ENCODE data around the gene LRRC32. TPM values are rescaled to one million over a fixed set of nuclear protein-coding genes. Genes with fewer than 3 reads are reported as not detected.

The LRRC32 gene
- total RNA-seq, 4 donors from 2014 or later: 19.1 to 87.5 (median 45.3) TPM

- no peak for DNase-seq (ENCODE audit: extremely low spot score)
- no peaks in the 10 kb centered on the region for H3K27me3 ChIP-seq
- peaks cover 0 to 11% (median 11%) of the 10 kb centered on the region in 4 donors for H3K9me3 ChIP-seq
- peak overlapping the region in 1 of 4 donors; percentile 1 for H3K4me3 ChIP-seq
- peaks cover 20 to 31% (median 24%) of the 10 kb centered on the region in 4 donors for H3K4me1 ChIP-seq
- H3K27ac ChIP-seq (replicated peaks in 1 of 4): peak overlapping the region; percentile 69 to 79 (median 76)
- no peaks in the 10 kb centered on the region for H3K36me3 ChIP-seq
- WGBS: 36% methylated on average over 11 of the region's 11 CpGs
- intact Hi-C loops (cut with DNase I): no loop called here
- TF ChIP-seq EP300 (IDR thresholded peaks at IDR 0.05) (no peak), POLR2AphosphoS5 (IDR thresholded peaks at IDR 0.05) (peak; percentile 63 to 65)
- TF ChIP-seq, protein P1, sequence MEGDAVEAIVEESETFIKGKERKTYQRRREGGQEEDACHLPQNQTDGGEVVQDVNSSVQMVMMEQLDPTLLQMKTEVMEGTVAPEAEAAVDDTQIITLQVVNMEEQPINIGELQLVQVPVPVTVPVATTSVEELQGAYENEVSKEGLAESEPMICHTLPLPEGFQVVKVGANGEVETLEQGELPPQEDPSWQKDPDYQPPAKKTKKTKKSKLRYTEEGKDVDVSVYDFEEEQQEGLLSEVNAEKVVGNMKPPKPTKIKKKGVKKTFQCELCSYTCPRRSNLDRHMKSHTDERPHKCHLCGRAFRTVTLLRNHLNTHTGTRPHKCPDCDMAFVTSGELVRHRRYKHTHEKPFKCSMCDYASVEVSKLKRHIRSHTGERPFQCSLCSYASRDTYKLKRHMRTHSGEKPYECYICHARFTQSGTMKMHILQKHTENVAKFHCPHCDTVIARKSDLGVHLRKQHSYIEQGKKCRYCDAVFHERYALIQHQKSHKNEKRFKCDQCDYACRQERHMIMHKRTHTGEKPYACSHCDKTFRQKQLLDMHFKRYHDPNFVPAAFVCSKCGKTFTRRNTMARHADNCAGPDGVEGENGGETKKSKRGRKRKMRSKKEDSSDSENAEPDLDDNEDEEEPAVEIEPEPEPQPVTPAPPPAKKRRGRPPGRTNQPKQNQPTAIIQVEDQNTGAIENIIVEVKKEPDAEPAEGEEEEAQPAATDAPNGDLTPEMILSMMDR (IDR thresholded peaks at IDR 0.05): peak in 1 of 3 experiments; percentile 22
These were observed 40.5 kb downstream of the LRRC32 start for GRCh38 chr11:76629853-76630599.

DNA sequence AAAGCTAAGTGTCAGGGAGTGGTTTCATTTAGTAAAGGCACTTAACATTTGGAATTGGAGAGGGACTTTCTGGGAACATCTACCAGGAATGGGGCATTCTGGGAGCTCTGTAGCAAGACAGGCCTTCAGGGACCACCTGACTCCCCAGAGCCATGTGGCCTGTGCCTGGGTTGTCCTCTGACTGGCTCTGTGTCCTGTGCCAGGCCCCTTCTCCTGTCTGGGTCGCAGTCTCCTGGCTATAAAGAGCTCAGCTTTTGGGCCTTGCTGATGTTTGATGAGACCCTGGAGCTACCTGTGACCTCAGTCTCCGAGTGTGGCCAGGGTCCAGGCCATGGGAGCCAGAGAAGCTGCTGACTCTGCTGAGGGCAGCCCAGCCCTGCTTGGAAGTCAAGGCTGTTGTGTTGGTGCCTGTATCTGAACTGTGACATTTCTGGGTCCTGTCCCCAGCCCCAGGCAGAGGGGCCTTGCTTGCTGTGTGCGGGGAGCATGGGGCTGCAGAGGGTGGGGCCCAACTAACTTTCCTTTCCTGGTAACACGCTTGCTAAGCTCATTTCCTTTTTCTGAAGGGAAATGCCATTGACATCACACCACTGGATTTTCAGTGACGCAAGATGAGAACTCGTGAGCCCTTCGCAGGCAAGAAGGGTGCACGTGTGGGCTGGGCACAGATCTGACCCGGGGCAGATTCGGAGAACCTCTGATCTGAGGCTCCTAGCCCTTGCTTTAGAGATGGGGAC lies 41.3 kb downstream of the LRRC32 start:
- H3K27ac ChIP-seq (replicated peaks in 1 of 4): peak overlapping the region; percentile 69 to 79 (median 76)
- H3K4me3 ChIP-seq: no peak overlapping the region
- H3K27me3 ChIP-seq: no peaks in the 10 kb centered on the region
- peaks cover 0 to 11% (median 11%) of the 10 kb centered on the region in 4 donors for H3K9me3 ChIP-seq
- intact Hi-C loops (cut with DNase I): no loop called here
- peaks cover 20 to 28% (median 24%) of the 10 kb centered on the region in 4 donors for H3K4me1 ChIP-seq
- DNase-seq (ENCODE audit: extremely low spot score): no peak
- TF ChIP-seq, protein P1 (IDR thresholded peaks at IDR 0.05): no peak
- peak; percentile 21 for TF ChIP-seq EP300 (IDR thresholded peaks at IDR 0.05)
- TF ChIP-seq POLR2AphosphoS5 (IDR thresholded peaks at IDR 0.05): peak; percentile 72 to 76
- TF ChIP-seq POLR2A (IDR thresholded peaks at IDR 0.05; ENCODE audit: low read depth): no peak
- WGBS: 70% methylated on average over 8 of the region's 10 CpGs
- no peaks in the 10 kb centered on the region for H3K36me3 ChIP-seq

- 95% methylated on average over 6 of the region's 8 CpGs for WGBS
- Histone ChIP-seq H3K9me3 (peaks cover 0 to 11% (median 11%) of the 10 kb centered on the region in 4 donors), H3K4me3 (no peak overlapping the region), H3K4me1 (peaks cover 20 to 28% (median 24%) of the 10 kb centered on the region in 4 donors), H3K27ac (replicated peaks in 1 of 4) (peak overlapping the region in 3 of 4 donors; percentile 69 to 79 (median 73)), H3K27me3 (no peaks in the 10 kb centered on the region), H3K36me3 (no peaks in the 10 kb centered on the region)
- intact Hi-C loops (cut with DNase I): no loop called here
- TF ChIP-seq POLR2AphosphoS5 (IDR thresholded peaks at IDR 0.05): no peak
- TF ChIP-seq EP300 (IDR thresholded peaks at IDR 0.05): no peak
- TF ChIP-seq POLR2A (IDR thresholded peaks at IDR 0.05; ENCODE audit: low read depth): no peak
- TF ChIP-seq, protein P1 (IDR thresholded peaks at IDR 0.05): no peak
- no peak for DNase-seq (ENCODE audit: extremely low spot score)
These were observed 42.1 kb downstream of the LRRC32 start for GRCh38 chr11:76628408-76628947.

DNA sequence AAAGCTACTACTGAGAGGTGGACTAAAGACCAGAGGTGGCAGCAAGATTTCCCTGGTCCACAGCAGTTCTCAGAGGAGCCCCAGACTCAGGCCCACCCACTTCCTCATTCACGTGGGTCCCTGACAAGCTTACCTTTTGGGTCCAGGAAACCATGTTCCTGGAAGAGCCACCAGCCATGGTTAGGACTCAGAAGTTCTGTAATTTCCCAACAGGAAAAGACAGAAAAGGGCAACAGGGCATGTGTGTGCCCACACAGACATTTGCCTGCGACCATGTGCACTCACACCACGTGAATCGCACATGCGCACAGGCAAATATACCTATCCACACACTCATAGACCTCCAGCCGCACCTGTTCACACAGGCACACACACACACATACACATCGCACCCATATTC lies 42.9 kb downstream of the LRRC32 start:
- Histone ChIP-seq H3K27me3 (no peaks in the 10 kb centered on the region), H3K27ac (replicated peaks in 1 of 4) (no peak overlapping the region), H3K4me1 (peaks cover 20 to 28% (median 24%) of the 10 kb centered on the region in 4 donors), H3K36me3 (no peaks in the 10 kb centered on the region), H3K9me3 (peaks cover 0 to 11% (median 11%) of the 10 kb centered on the region in 4 donors), H3K4me3 (no peak overlapping the region)
- DNase-seq (ENCODE audit: extremely low spot score): no peak
- TF ChIP-seq POLR2AphosphoS5 (IDR thresholded peaks at IDR 0.05): no peak
- TF ChIP-seq, protein P1 (IDR thresholded peaks at IDR 0.05): no peak
- no peak for TF ChIP-seq EP300 (IDR thresholded peaks at IDR 0.05)
- no peak for TF ChIP-seq POLR2A (IDR thresholded peaks at IDR 0.05; ENCODE audit: low read depth)
- intact Hi-C loops (cut with DNase I): no loop called here
- 92% methylated on average over 6 of the region's 7 CpGs for WGBS
